ENCODE results near the gene DNLZ.

The DNLZ gene

DNA sequence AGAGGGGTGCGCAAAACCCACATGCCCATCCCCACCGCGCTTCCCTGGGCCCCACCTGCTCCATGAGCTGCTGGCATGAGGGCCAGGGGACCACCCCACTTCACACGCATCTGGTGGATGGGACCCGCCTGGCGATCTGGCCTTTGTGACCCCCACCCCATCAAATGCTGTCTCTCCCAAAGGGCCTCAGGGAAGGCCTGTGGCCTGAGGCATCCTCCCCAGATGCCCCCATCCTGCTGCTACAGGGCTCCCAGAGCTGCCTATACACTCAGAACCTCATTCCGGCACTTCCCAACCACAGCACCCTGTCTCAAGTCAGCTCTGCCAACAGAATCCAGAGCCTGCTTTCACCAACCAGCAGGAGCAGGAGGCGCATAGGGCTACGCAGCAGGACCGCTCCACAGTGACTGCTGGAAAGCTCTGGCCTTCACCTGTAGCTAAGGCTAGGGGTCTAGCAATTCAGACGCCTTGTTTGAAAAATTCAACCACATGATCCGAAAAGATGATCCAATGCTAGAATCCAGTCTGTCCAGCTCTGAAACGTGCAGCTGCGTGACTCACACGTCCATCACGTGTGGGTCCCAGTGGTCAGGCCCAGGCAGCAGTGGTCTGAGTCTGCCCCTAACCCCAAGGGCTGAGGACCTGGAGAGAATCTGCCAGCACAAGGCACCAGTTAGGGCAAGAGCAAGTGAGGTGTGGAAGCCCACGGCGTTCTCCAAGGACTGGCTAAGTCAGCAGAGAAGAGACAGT is 37.8 kb upstream of the DNLZ start:
- no peak for TF ChIP-seq GATA1 (IDR thresholded peaks at IDR 0.05; ENCODE audit: low read depth, low read length)
- no peak for TF ChIP-seq POLR2A (IDR thresholded peaks at IDR 0.05; ENCODE audit: low read length)
- DNase-seq: no peak

DNA sequence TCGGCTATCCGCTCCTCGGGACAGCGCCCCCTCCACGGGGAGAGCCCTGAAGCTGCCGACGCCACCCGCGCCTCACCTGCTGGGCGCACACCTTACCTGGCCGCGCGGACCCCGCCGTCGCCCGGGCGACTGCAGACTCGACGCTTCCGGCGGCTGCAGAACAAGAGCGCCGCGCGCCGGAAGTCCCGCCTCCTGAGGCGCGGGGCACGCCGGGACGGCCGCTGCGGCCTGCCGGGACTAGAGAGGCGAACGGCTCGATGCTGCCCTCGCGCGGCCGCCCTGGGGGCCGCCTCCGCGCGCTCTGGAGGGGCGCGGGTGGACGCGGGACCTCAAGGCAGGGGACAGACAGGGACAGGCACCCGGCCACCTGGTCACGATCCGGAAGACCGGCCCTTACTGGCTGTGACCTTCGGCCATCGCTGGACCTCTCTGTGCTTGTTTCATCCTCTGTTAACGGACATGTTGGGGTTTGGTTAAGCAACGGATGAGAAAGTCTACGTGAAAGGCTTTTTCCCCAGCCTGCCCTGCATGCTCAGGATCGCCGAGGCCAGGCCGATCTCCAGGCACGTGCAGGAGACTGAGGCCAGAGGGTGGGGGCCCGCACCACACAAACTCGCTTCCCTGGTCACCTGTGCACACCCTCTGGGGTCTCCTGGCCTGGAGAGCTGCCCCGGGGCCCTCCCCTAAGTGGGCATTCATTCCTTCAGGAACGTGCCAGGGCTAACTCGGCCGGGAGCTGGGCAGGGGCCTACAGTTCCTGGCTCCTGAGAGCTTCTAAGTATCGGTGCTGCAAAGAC is 36.7 kb upstream of the DNLZ start, which contains the start of gene SNAPC4:
TSS of gene SNAPC4 (minus strand) at position 133 of the 797 bp plus-strand sequence. CDS start 1,742 bp downstream, outside the sequence.
- peak; percentile 91 to 95 for DNase-seq
- TF ChIP-seq POLR2A (IDR thresholded peaks at IDR 0.05; ENCODE audit: low read length) (peak; percentile 53), GATA1 (IDR thresholded peaks at IDR 0.05; ENCODE audit: low read depth, low read length) (no peak)

GRCh38 chr9:136399176-136400037 is 35.9 kb upstream of the DNLZ start:
- peak; percentile 49 to 60 for DNase-seq
- no peak for TF ChIP-seq POLR2A (IDR thresholded peaks at IDR 0.05; ENCODE audit: low read length)
- TF ChIP-seq GATA1 (IDR thresholded peaks at IDR 0.05; ENCODE audit: low read depth, low read length): no peak

DNA sequence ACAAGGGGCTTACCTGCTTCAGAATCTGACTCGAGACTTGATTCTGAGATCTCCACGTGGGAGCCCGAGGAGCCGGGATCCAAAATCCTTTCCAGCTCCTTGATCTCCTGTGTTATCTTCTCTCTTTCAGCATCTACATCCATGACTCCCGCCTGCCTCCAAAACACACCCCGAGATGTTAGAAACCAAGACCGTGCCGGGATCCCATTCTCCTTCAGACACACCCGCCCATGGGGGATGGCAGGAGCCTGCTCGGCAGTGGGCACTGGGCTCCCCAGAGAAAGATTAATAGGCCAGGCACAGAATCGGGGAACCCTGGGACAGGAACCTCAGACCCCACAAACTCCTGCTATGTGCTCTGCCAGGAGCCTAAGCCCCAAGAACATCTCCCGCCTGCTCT is 34.7 kb upstream of the DNLZ start:
- TF ChIP-seq POLR2A (IDR thresholded peaks at IDR 0.05; ENCODE audit: low read length): no peak
- no peak for TF ChIP-seq GATA1 (IDR thresholded peaks at IDR 0.05; ENCODE audit: low read depth, low read length)
- no peak for DNase-seq

GRCh38 chr9:136397643-136398042 is 34.1 kb upstream of the DNLZ start:
- DNase-seq: no peak
- TF ChIP-seq POLR2A (IDR thresholded peaks at IDR 0.05; ENCODE audit: low read length) (no peak), GATA1 (IDR thresholded peaks at IDR 0.05; ENCODE audit: low read depth, low read length) (no peak)

GRCh38 chr9:136396219-136396515 is 32.6 kb upstream of the DNLZ start:
- no peak for DNase-seq
- TF ChIP-seq POLR2A (IDR thresholded peaks at IDR 0.05; ENCODE audit: low read length) (no peak), GATA1 (IDR thresholded peaks at IDR 0.05; ENCODE audit: low read depth, low read length) (no peak)

- peak in 1 of 2 experiments; percentile 18 for DNase-seq
- TF ChIP-seq GATA1 (IDR thresholded peaks at IDR 0.05; ENCODE audit: low read depth, low read length): no peak
- no peak for TF ChIP-seq POLR2A (IDR thresholded peaks at IDR 0.05; ENCODE audit: low read length)
These were observed 32.0 kb upstream of the DNLZ start for GRCh38 chr9:136395345-136396218.

DNA sequence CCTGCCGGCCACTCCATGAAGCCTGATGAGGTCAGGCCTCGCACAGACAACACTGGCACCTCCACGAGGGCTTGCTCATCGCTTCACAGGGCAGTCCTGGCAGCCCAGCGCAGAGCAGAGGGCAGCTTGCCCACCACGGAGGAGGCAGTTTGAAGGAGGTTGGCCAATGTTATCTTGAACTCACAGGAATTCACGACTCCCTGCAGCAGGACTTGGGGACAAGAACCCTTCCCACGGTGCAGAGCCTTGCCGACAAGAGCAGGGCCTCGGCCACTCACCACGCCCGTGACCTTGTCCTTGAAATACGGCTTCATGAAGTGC is 31.4 kb upstream of the DNLZ start:
- no peak for TF ChIP-seq POLR2A (IDR thresholded peaks at IDR 0.05; ENCODE audit: low read length)
- no peak for TF ChIP-seq GATA1 (IDR thresholded peaks at IDR 0.05; ENCODE audit: low read depth, low read length)
- DNase-seq: no peak

- peak; percentile 45 to 48 for DNase-seq
- TF ChIP-seq POLR2A (IDR thresholded peaks at IDR 0.05; ENCODE audit: low read length) (no peak), GATA1 (IDR thresholded peaks at IDR 0.05; ENCODE audit: low read depth, low read length) (no peak)
These were observed 30.9 kb upstream of the DNLZ start for GRCh38 chr9:136394312-136395019.

DNA sequence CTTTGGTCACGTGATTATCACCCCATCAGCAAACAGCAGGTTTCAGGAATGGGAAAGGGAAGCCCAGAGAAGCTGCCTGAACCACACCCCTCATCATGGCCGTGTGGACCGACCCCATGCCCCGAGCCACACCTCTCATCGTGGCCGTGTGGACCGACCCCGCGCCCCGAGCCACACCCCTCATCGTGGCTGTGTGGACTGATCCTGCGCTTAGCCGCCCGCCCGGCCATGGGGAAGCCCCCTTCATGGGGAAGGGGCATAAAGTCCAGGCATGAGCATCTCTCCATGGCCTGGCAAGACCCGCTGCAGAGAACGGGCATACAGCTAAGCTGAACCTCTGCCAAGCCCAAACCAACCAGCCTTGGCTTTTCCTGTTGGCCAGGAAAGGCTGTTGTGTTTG is 30.0 kb upstream of the DNLZ start:
- DNase-seq: no peak
- TF ChIP-seq GATA1 (IDR thresholded peaks at IDR 0.05; ENCODE audit: low read depth, low read length): no peak
- TF ChIP-seq POLR2A (IDR thresholded peaks at IDR 0.05; ENCODE audit: low read length): no peak

DNA sequence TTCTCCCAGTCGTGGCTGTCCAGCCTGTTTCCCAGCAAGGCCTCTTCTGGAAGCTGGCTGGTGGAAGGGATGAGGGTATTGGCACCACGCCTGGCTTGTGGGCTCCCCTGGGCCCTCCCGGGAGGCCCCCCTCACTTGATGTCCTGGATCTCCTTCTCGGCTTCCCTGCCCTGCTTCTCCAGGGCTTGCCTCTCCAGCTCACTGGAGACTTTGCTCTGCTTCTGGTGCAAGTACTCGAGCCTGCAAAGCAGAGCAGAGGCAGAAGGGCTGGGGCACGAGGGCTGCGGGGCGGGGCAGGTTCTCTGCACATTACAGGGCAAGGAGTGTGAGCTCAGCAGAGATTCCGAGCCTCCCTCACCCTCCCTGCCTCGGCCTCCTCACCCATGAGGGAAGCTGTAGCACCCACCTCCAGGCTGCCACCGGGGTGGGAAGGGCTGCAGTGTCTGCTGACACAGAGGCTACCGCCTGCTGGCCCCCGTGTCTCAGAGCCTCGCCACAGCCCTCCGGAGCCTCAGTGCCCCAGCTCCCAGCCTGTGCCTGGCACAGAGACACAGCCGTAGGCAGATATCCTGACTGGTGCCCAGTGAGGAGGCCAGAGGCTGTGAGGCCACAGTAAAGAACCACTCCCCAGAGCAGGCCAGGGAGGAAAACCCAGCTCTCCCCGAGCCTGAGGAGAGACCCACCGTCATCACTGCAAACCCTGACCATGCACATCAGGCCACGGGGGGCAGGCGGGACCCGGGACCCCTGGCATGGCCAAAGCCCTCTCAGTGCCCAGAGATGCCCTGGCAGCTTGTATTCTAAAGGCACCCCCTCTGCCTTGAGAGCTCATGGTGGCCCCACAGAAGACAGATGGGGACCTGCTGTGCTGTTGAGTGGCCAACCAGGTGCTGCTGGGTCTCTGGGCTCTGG is 29.2 kb upstream of the DNLZ start:
- DNase-seq: no peak

More for the DNA sequence above, 29.2 kb upstream of the DNLZ start:
- TF ChIP-seq POLR2A (IDR thresholded peaks at IDR 0.05; ENCODE audit: low read length): no peak
- TF ChIP-seq GATA1 (IDR thresholded peaks at IDR 0.05; ENCODE audit: low read depth, low read length): no peak
